CD4-positive, CD25-positive, alpha-beta regulatory T cell (primary cell): Measurements from ENCODE around the gene DRGX. TPM values are rescaled to one million over a fixed set of nuclear protein-coding genes. Genes with fewer than 3 reads are reported as not detected.

Experiments used
- ATAC-seq, 2 donors: fragments of 150-1000 bp; cut with Tn5 transposase; one replicate each; pipeline ENCODE4 v1.10.0; 2021; ENCODE audit warnings: low read depth in 2 of 2, moderate number of reproducible peaks in 2 of 2, moderate library complexity in 1 of 2
- DNase-seq, 3 donors: peaks; one replicate each; pipeline versions ENCODE4 v3.0.0 to v3.0.0-alpha.2; 2012 to 2022; ENCODE audit warnings: mixed read lengths in 1 of 3
- H3K27ac ChIP-seq: one replicate; pipeline ENCODE4 v1.7.0; 2013; ENCODE audit warnings: mild to moderate bottlenecking, low read length; ENCODE audit not compliant: insufficient read depth, poor library complexity, severe bottlenecking
- H3K27me3 ChIP-seq: one replicate; pipeline ENCODE4 v1.7.0; 2013; ENCODE audit warnings: low read length; ENCODE audit not compliant: control insufficient read depth, insufficient read depth
- H3K36me3 ChIP-seq: one replicate; pipeline ENCODE4 v1.7.0; 2013; ENCODE audit warnings: mild to moderate bottlenecking, low read length, moderate library complexity; ENCODE audit not compliant: control insufficient read depth, insufficient read depth
- H3K4me1 ChIP-seq: 2 replicates; pipeline ENCODE4 v1.7.0; 2013; ENCODE audit warnings: mild to moderate bottlenecking, low read length; ENCODE audit not compliant: insufficient read depth, control insufficient read depth, poor library complexity, severe bottlenecking
- H3K4me3 ChIP-seq: one replicate; pipeline ENCODE4 v1.7.0; 2013; ENCODE audit warnings: low read depth, mild to moderate bottlenecking, low read length, moderate library complexity
- H3K9me3 ChIP-seq, 2 experiments: 1 replicate in 1 of 2; 2 replicates in 1 of 2; pipeline ENCODE4 v1.7.0; 2013; ENCODE audit warnings: low read length in 2 of 2, mild to moderate bottlenecking in 1 of 2, moderate library complexity in 1 of 2; ENCODE audit not compliant: control insufficient read depth in 2 of 2
- H3K27ac Mint-ChIP-seq, 3 donors: one replicate each; pipeline ENCODE4 v1.8.0; 2020 to 2022; ENCODE audit warnings: mild to moderate bottlenecking in 3 of 3, mixed read lengths in 3 of 3, moderate library complexity in 2 of 3
- H3K27me3 Mint-ChIP-seq: one replicate; pipeline ENCODE4 v1.8.0; 2022; ENCODE audit warnings: mild to moderate bottlenecking, mixed read lengths
- H3K36me3 Mint-ChIP-seq: one replicate; pipeline ENCODE4 v1.8.0; 2020; ENCODE audit warnings: mixed read lengths
- H3K4me1 Mint-ChIP-seq, 4 donors: one replicate each; pipeline ENCODE4 v1.8.0; 2020 to 2022; ENCODE audit warnings: mixed read lengths in 4 of 4, mild to moderate bottlenecking in 1 of 4
- H3K4me3 Mint-ChIP-seq, 4 donors: one replicate each; pipeline ENCODE4 v1.8.0; 2020 to 2022; ENCODE audit warnings: mild to moderate bottlenecking in 4 of 4, mixed read lengths in 4 of 4, moderate library complexity in 3 of 4
- H3K9me3 Mint-ChIP-seq, 7 donors: one replicate each; pipeline ENCODE4 v1.8.0; 2020 to 2022; ENCODE audit warnings: mixed read lengths in 7 of 7, mild to moderate bottlenecking in 3 of 7, moderate library complexity in 2 of 7
- polyA plus RNA-seq, 4 donors: library from polyadenylated mRNA; unstranded; fragments of 300-500 nt; fragmentation: Illumina TruSeq; gene quantifications; one replicate each; pipeline ENCODE4 v1.2.3, GENCODE V29; 2021
- total RNA-seq: library from RNA; stranded (reverse); gene quantifications from one replicate; pipeline ENCODE4 v1.2.3, GENCODE V29; 2022

The DRGX gene
- total and polyA plus RNA-seq, 5 donors from 2014 or later, result not detected

GRCh38 chr10:49352323-49352722, 43.6 kb downstream of the DRGX start:
- ATAC-seq, result no peak
- Mint-ChIP-seq H3K4me3 (no peak overlapping the region), H3K9me3 (peaks cover 0 to 10% (median 2%) of the 10 kb centered on the region in 7 donors), H3K36me3 (no peaks in the 10 kb centered on the region), H3K27ac (no peak overlapping the region), H3K27me3 (peaks cover 16% of the 10 kb centered on the region), H3K4me1 (no peaks in the 10 kb centered on the region)
- Histone ChIP-seq H3K27ac (no peak overlapping the region), H3K4me1 (no peaks in the 10 kb centered on the region), H3K27me3 (no peaks in the 10 kb centered on the region), H3K4me3 (no peak overlapping the region), H3K36me3 (no peaks in the 10 kb centered on the region), H3K9me3 (peaks cover 0 to 5% of the 10 kb centered on the region in 2 experiments)
- DNase-seq, result no peak

- Histone ChIP-seq H3K4me3 (no peak overlapping the region), H3K9me3 (peaks cover 0 to 5% of the 10 kb centered on the region in 2 experiments), H3K36me3 (no peaks in the 10 kb centered on the region), H3K27me3 (no peaks in the 10 kb centered on the region), H3K4me1 (no peaks in the 10 kb centered on the region), H3K27ac (no peak overlapping the region)
- DNase-seq (no peak), ATAC-seq (no peak)
- peaks cover 16% of the 10 kb centered on the region for H3K27me3 Mint-ChIP-seq
- no peak overlapping the region for H3K4me3 Mint-ChIP-seq
- H3K4me1 Mint-ChIP-seq, result no peaks in the 10 kb centered on the region
- H3K9me3 Mint-ChIP-seq, result peaks cover 0 to 10% (median 2%) of the 10 kb centered on the region in 7 donors
- H3K27ac Mint-ChIP-seq, result no peak overlapping the region
- no peaks in the 10 kb centered on the region for H3K36me3 Mint-ChIP-seq
Measured at GRCh38 chr10:49351669-49352068, 44.2 kb downstream of the DRGX start.

GRCh38 chr10:49350846-49351532, 44.9 kb downstream of the DRGX start:
- no peaks in the 10 kb centered on the region for H3K36me3 Mint-ChIP-seq
- H3K4me1 Mint-ChIP-seq, result no peaks in the 10 kb centered on the region
- DNase-seq (no peak), ATAC-seq (no peak)
- H3K4me3 Mint-ChIP-seq, result no peak overlapping the region
- Histone ChIP-seq H3K36me3 (no peaks in the 10 kb centered on the region), H3K9me3 (peaks cover 0 to 5% of the 10 kb centered on the region in 2 experiments), H3K27ac (no peak overlapping the region), H3K27me3 (no peaks in the 10 kb centered on the region), H3K4me1 (no peaks in the 10 kb centered on the region), H3K4me3 (no peak overlapping the region)
- H3K27ac Mint-ChIP-seq, result no peak overlapping the region
- peaks cover 0 to 10% (median under 1%) of the 10 kb centered on the region in 7 donors for H3K9me3 Mint-ChIP-seq
- peaks cover 12% of the 10 kb centered on the region for H3K27me3 Mint-ChIP-seq

- no peaks in the 10 kb centered on the region for H3K4me1 Mint-ChIP-seq
- Histone ChIP-seq H3K27me3 (no peaks in the 10 kb centered on the region), H3K4me3 (no peak overlapping the region), H3K27ac (no peak overlapping the region), H3K4me1 (no peaks in the 10 kb centered on the region), H3K36me3 (no peaks in the 10 kb centered on the region), H3K9me3 (peaks cover 0 to 5% of the 10 kb centered on the region in 2 experiments)
- no peak for DNase-seq
- H3K9me3 Mint-ChIP-seq, result peaks cover 0 to 10% (median 0%) of the 10 kb centered on the region in 7 donors
- ATAC-seq, result no peak
- H3K4me3 Mint-ChIP-seq, result no peak overlapping the region
- H3K27me3 Mint-ChIP-seq, result peaks cover 10% of the 10 kb centered on the region
- no peaks in the 10 kb centered on the region for H3K36me3 Mint-ChIP-seq
- no peak overlapping the region for H3K27ac Mint-ChIP-seq
Measured at GRCh38 chr10:49350138-49350537, 45.8 kb downstream of the DRGX start.

- Mint-ChIP-seq H3K36me3 (no peaks in the 10 kb centered on the region), H3K27ac (no peak overlapping the region), H3K4me1 (no peaks in the 10 kb centered on the region), H3K27me3 (peaks cover 10% of the 10 kb centered on the region), H3K4me3 (no peak overlapping the region), H3K9me3 (peaks cover 0 to 10% (median 0%) of the 10 kb centered on the region in 7 donors)
- H3K27me3 ChIP-seq, result no peaks in the 10 kb centered on the region
- DNase-seq (no peak), ATAC-seq (no peak)
- no peaks in the 10 kb centered on the region for H3K4me1 ChIP-seq
- no peak overlapping the region for H3K4me3 ChIP-seq
- H3K36me3 ChIP-seq, result no peaks in the 10 kb centered on the region
- H3K27ac ChIP-seq, result no peak overlapping the region
- H3K9me3 ChIP-seq, result peaks cover 0 to 5% of the 10 kb centered on the region in 2 experiments
Measured at GRCh38 chr10:49349390-49349789, 46.5 kb downstream of the DRGX start.

- H3K9me3 ChIP-seq, result peaks cover 0 to 5% of the 10 kb centered on the region in 2 experiments
- Mint-ChIP-seq H3K27me3 (peaks cover 10% of the 10 kb centered on the region), H3K36me3 (no peaks in the 10 kb centered on the region), H3K4me1 (no peaks in the 10 kb centered on the region), H3K27ac (no peak overlapping the region), H3K9me3 (peaks cover 0 to 10% (median 2%) of the 10 kb centered on the region in 7 donors), H3K4me3 (no peak overlapping the region)
- no peak overlapping the region for H3K27ac ChIP-seq
- DNase-seq, result no peak
- H3K27me3 ChIP-seq, result no peaks in the 10 kb centered on the region
- no peaks in the 10 kb centered on the region for H3K36me3 ChIP-seq
- no peak for ATAC-seq
- no peaks in the 10 kb centered on the region for H3K4me1 ChIP-seq
- no peak overlapping the region for H3K4me3 ChIP-seq
Measured at GRCh38 chr10:49348593-49348992, 47.3 kb downstream of the DRGX start.

GRCh38 chr10:49347827-49348226, 48.1 kb downstream of the DRGX start:
- ATAC-seq (no peak), DNase-seq (no peak)
- Histone ChIP-seq H3K9me3 (peaks cover 0 to 5% of the 10 kb centered on the region in 2 experiments), H3K4me3 (no peak overlapping the region), H3K4me1 (no peaks in the 10 kb centered on the region), H3K36me3 (no peaks in the 10 kb centered on the region), H3K27me3 (no peaks in the 10 kb centered on the region), H3K27ac (no peak overlapping the region)
- Mint-ChIP-seq H3K27ac (no peak overlapping the region), H3K9me3 (peaks cover 0 to 10% (median 2%) of the 10 kb centered on the region in 7 donors), H3K4me3 (no peak overlapping the region), H3K4me1 (no peaks in the 10 kb centered on the region), H3K36me3 (no peaks in the 10 kb centered on the region), H3K27me3 (peaks cover 10% of the 10 kb centered on the region)

GRCh38 chr10:49347342-49347741, 48.5 kb downstream of the DRGX start:
- H3K36me3 ChIP-seq, result no peaks in the 10 kb centered on the region
- H3K4me1 ChIP-seq, result no peaks in the 10 kb centered on the region
- no peak overlapping the region for H3K27ac Mint-ChIP-seq
- peaks cover 0 to 5% of the 10 kb centered on the region in 2 experiments for H3K9me3 ChIP-seq
- H3K36me3 Mint-ChIP-seq, result no peaks in the 10 kb centered on the region
- H3K27me3 ChIP-seq, result no peaks in the 10 kb centered on the region
- H3K27me3 Mint-ChIP-seq, result peaks cover 9% of the 10 kb centered on the region
- no peak overlapping the region for H3K4me3 Mint-ChIP-seq
- H3K4me3 ChIP-seq, result no peak overlapping the region
- no peak for DNase-seq
- no peak for ATAC-seq
- no peaks in the 10 kb centered on the region for H3K4me1 Mint-ChIP-seq
- no peak overlapping the region for H3K27ac ChIP-seq
- peaks cover 0 to 10% (median 2%) of the 10 kb centered on the region in 7 donors for H3K9me3 Mint-ChIP-seq
